Measurements from ENCODE around the gene DERL2. TPM values are rescaled to one million over a fixed set of nuclear protein-coding genes. Genes with fewer than 3 reads are reported as not detected.

DERL2 gene
- total and polyA plus RNA-seq, 2 donors (not counting 1 experiment from before 2014, with no cell fraction given), result 34.8 to 74.2 TPM

DNA sequence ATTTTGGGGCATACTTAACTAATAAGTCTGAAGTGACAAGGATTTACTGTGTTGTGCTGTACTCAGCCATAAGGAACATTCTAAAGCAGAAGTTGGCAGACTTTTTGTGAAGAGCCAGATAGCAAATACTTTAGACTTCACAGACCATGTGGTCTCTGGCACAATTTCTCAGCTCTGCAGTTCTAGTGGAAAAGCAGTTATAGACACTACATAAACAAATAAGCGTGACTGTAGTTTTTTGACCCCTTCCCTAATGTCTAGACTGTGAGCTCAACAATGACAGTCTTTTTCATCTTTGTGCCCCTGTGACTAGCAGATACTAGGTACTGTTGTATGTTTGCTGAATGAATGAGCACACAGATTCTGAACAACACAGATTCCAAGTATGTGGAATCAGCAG, 61.1 kb downstream of the DERL2 start:
- Histone ChIP-seq H3K79me2 (ENCODE audit: control insufficient read depth, insufficient read depth, low read length) (peaks cover 80% of the 10 kb centered on the region), H3K27ac (ENCODE audit: low read length in 2 of 2) (no peak overlapping the region), H3K36me3 (replicated peaks in 1 of 2; ENCODE audit: control extremely low read depth in 1 of 2, control insufficient read depth in 1 of 2, extremely low read depth in 1 of 2, insufficient read depth in 2 of 2, low read length in 1 of 2) (peaks cover 7 to 83% of the 10 kb centered on the region in 2 experiments), H3K4me3 (ENCODE audit: control extremely low read depth in 1 of 5, extremely low read depth in 1 of 5, insufficient read depth in 1 of 5, low read depth in 2 of 5, low read length in 4 of 5) (no peak overlapping the region), H3K9ac (ENCODE audit: low read length) (no peak overlapping the region), H3K9me3 (ENCODE audit: control extremely low read depth in 1 of 3, control insufficient read depth in 2 of 3, insufficient read depth in 1 of 3, low read length in 2 of 3) (no peaks in the 10 kb centered on the region), H3K4me1 (ENCODE audit: control insufficient read depth in 2 of 2, insufficient read depth in 2 of 2, low read length in 2 of 2) (peaks cover 9 to 12% of the 10 kb centered on the region in 2 donors), H3K4me2 (replicated peaks; ENCODE audit: low read depth, low read length, poor library complexity, severe bottlenecking) (no peak overlapping the region), H4K20me1 (ENCODE audit: control insufficient read depth, insufficient read depth, low read length, poor library complexity, severe bottlenecking) (peaks cover 52% of the 10 kb centered on the region), H3K27me3 (replicated peaks in 1 of 4; ENCODE audit: control extremely low read depth in 1 of 4, control insufficient read depth in 3 of 4, insufficient read depth in 4 of 4, low read length in 3 of 4) (no peaks in the 10 kb centered on the region), H2AFZ (ENCODE audit: insufficient read depth, low read depth, low read length, poor library complexity, severe bottlenecking) (no peak overlapping the region)
- Mint-ChIP-seq H3K27ac (no peak overlapping the region), H3K9me3 (ENCODE audit: insufficient read depth) (no peaks in the 10 kb centered on the region), H3K27me3 (no peaks in the 10 kb centered on the region), H3K4me3 (no peak overlapping the region), H3K4me1 (peaks cover 37% of the 10 kb centered on the region)
- DNase-seq (no peak), ATAC-seq (ENCODE audit: low read depth) (no peak)
- POLR2A ChIA-PET, result no interaction called here
- intact Hi-C loops (cut with micrococcal nuclease), result no loop called here
- WGBS (ENCODE audit: insufficient coverage), result no CpG with 5 or more reads among the region's 1 CpG
- TF ChIP-seq, protein P1, sequence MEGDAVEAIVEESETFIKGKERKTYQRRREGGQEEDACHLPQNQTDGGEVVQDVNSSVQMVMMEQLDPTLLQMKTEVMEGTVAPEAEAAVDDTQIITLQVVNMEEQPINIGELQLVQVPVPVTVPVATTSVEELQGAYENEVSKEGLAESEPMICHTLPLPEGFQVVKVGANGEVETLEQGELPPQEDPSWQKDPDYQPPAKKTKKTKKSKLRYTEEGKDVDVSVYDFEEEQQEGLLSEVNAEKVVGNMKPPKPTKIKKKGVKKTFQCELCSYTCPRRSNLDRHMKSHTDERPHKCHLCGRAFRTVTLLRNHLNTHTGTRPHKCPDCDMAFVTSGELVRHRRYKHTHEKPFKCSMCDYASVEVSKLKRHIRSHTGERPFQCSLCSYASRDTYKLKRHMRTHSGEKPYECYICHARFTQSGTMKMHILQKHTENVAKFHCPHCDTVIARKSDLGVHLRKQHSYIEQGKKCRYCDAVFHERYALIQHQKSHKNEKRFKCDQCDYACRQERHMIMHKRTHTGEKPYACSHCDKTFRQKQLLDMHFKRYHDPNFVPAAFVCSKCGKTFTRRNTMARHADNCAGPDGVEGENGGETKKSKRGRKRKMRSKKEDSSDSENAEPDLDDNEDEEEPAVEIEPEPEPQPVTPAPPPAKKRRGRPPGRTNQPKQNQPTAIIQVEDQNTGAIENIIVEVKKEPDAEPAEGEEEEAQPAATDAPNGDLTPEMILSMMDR (IDR thresholded peaks at IDR 0.05), result no peak
- TF ChIP-seq EZH2 (IDR thresholded peaks at IDR 0.05; ENCODE audit: borderline replicate concordance, insufficient read depth, low read depth, low read length, poor library complexity, severe bottlenecking), result no peak
- CTCF ChIA-PET, result no interaction called here

DNA sequence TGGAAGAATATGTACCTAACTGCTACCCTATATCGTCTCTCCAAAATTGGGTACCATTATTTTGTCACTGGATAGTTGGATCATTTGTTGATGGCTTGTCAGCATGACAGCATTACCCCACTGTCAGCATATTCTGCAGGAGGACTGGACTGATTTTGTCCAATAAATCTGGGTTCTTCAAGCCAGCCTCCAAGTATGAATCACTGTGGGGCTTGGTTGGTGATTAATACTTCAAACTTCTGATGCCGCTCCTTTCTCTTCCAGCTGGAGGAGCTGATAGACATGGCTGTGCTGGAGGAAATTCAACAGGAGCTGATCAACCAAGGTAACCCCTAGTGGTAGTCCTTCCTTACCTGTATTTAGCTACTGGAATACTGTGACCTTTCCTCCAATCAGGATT, 63.5 kb downstream of the DERL2 start:
- H3K27ac ChIP-seq (ENCODE audit: low read length in 2 of 2), result no peak overlapping the region
- H4K20me1 ChIP-seq (ENCODE audit: control insufficient read depth, insufficient read depth, low read length, poor library complexity, severe bottlenecking), result peaks cover 33% of the 10 kb centered on the region
- no peak overlapping the region for H3K4me2 ChIP-seq (replicated peaks; ENCODE audit: low read depth, low read length, poor library complexity, severe bottlenecking)
- no peak overlapping the region for H3K4me3 Mint-ChIP-seq
- DNase-seq (no peak), ATAC-seq (ENCODE audit: low read depth) (no peak)
- no peaks in the 10 kb centered on the region for H3K9me3 Mint-ChIP-seq (ENCODE audit: insufficient read depth)
- H3K4me1 ChIP-seq (ENCODE audit: control insufficient read depth in 2 of 2, insufficient read depth in 2 of 2, low read length in 2 of 2), result peaks cover 12 to 21% of the 10 kb centered on the region in 2 donors
- ChIA-PET CTCF (interaction anchor here (0.9 kb wide), 1 partner anchor 17 kb away, joined by 3 read pairs; the partner anchor contains the start of gene C1QBP), POLR2A (no interaction called here)
- no peak overlapping the region for H3K4me3 ChIP-seq (ENCODE audit: control extremely low read depth in 1 of 5, extremely low read depth in 1 of 5, insufficient read depth in 1 of 5, low read depth in 2 of 5, low read length in 4 of 5)
- intact Hi-C loops (cut with micrococcal nuclease), result no loop called here
- H2AFZ ChIP-seq (ENCODE audit: insufficient read depth, low read depth, low read length, poor library complexity, severe bottlenecking), result no peak overlapping the region
- H3K79me2 ChIP-seq (ENCODE audit: control insufficient read depth, insufficient read depth, low read length), result peaks cover 71% of the 10 kb centered on the region
- no peaks in the 10 kb centered on the region for H3K9me3 ChIP-seq (ENCODE audit: control extremely low read depth in 1 of 3, control insufficient read depth in 2 of 3, insufficient read depth in 1 of 3, low read length in 2 of 3)
- peaks cover 41% of the 10 kb centered on the region for H3K4me1 Mint-ChIP-seq
- no peak overlapping the region for H3K27ac Mint-ChIP-seq
- TF ChIP-seq EZH2 (IDR thresholded peaks at IDR 0.05; ENCODE audit: borderline replicate concordance, insufficient read depth, low read depth, low read length, poor library complexity, severe bottlenecking), result no peak
- TF ChIP-seq, protein P1 (IDR thresholded peaks at IDR 0.05), result no peak
- 100% methylated on average over 1 of the region's 2 CpGs for WGBS (ENCODE audit: insufficient coverage)
- no peak overlapping the region for H3K9ac ChIP-seq (ENCODE audit: low read length)
- H3K27me3 ChIP-seq (replicated peaks in 1 of 4; ENCODE audit: control extremely low read depth in 1 of 4, control insufficient read depth in 3 of 4, insufficient read depth in 4 of 4, low read length in 3 of 4), result no peaks in the 10 kb centered on the region
- peaks cover 7 to 62% of the 10 kb centered on the region in 2 experiments for H3K36me3 ChIP-seq (replicated peaks in 1 of 2; ENCODE audit: control extremely low read depth in 1 of 2, control insufficient read depth in 1 of 2, extremely low read depth in 1 of 2, insufficient read depth in 2 of 2, low read length in 1 of 2)
- H3K27me3 Mint-ChIP-seq, result no peaks in the 10 kb centered on the region

Other genes starting within 250 kb of the DERL2 start
- 86.1 and 91.1 TPM in 2 replicates for gene RABEP1, start 203.9 kb downstream of the DERL2 start, total RNA-seq
- gene RABEP1, start 203.9 kb downstream of the DERL2 start, polyA plus RNA-seq, result 24.2 and 40.3 TPM in 2 replicates
- gene NUP88, start 66.5 kb downstream of the DERL2 start, total RNA-seq, result 221 and 238 TPM in 2 replicates
- 210 and 214 TPM in 2 replicates for gene NUP88, start 66.5 kb downstream of the DERL2 start, polyA plus RNA-seq
- gene RPAIN, start 66.0 kb downstream of the DERL2 start, total RNA-seq, result 125 and 127 TPM in 2 replicates
- 73.9 and 99.4 TPM in 2 replicates for gene RPAIN, start 66.0 kb downstream of the DERL2 start, polyA plus RNA-seq
- 60.1 and 62.2 TPM in 2 replicates for gene C1QBP, start 47.0 kb downstream of the DERL2 start, total RNA-seq
- 41.0 and 60.3 TPM in 2 replicates for gene C1QBP, start 47.0 kb downstream of the DERL2 start, polyA plus RNA-seq
- 10.8 and 12.8 TPM in 2 replicates for gene DHX33, start 17.2 kb downstream of the DERL2 start, total RNA-seq
- gene DHX33, start 17.2 kb downstream of the DERL2 start, polyA plus RNA-seq, result 6.4 and 7.2 TPM in 2 replicates
- gene MIS12, start 388 bp upstream of the DERL2 start, total RNA-seq, result 33.2 and 41.1 TPM in 2 replicates
- gene MIS12, start 388 bp upstream of the DERL2 start, polyA plus RNA-seq, result 20.9 and 29.0 TPM in 2 replicates
- gene NLRP1, start 98.3 kb upstream of the DERL2 start, total RNA-seq, result 141 and 149 TPM in 2 replicates
- gene NLRP1, start 98.3 kb upstream of the DERL2 start, polyA plus RNA-seq, result 182 and 189 TPM in 2 replicates

Measured in B cell (primary cell).